ENCODE results near the gene FBXO24.
A peak's percentile ranks its signal among the peaks of the same experiment; 100 is the strongest.

FBXO24 gene

DNA sequence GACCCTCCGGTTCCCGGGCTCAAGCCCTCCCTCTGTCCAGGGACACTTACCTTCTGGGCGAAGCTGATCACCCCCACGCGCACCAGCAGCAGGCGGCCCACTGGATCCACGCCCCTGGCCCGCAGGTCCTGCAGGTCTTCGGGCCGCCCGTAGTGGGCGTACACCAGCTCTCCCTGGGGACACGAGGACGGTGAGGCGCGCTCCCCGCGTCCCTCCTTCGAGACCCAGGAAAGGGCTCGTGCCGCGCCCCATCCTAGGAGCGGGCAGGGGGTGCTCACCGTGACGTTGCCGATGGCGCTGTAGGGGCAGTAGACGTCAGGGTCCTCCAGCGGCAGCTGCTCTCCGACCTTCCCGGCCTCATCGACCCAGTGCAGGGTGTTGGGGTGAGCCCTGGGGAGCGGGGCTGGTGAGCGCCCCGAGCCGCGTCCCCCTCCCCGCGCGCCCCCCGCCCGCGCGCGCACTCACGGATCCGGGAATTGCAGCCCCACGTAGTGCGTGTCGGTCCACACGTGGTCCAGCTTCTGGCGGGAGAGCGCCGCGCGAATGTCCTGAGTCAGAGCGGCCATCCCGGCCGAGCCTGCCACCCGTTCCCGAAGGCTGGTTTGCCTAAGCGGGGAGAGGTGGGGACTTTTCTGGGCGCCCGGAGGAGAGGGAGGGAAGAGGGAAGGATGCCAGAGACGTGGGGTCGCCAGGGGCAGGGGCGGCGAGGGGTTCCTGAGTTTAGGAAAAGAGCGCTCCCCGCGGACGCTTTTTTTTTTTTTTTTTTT is 47.0 kb downstream of the FBXO24 start:
- Histone ChIP-seq H3K9ac (ENCODE audit: low read length) (peak overlapping the region; percentile 87), H3K9me3 (ENCODE audit: low read length) (no peaks in the 10 kb centered on the region), H3K36me3 (ENCODE audit: insufficient read depth, low read length) (no peaks in the 10 kb centered on the region), H3K27me3 (ENCODE audit: insufficient read depth, low read length) (no peaks in the 10 kb centered on the region), H4K20me1 (ENCODE audit: insufficient read depth, low read length) (no peaks in the 10 kb centered on the region), H3K4me2 (ENCODE audit: low read length) (peak overlapping the region; percentile 86), H3K4me1 (ENCODE audit: insufficient read depth, low read length, severe bottlenecking) (peaks cover 23% of the 10 kb centered on the region), H3K4me3 (ENCODE audit: low read depth, low read length, poor library complexity, severe bottlenecking) (peak overlapping the region; percentile 67), H2AFZ (ENCODE audit: low read length) (peak overlapping the region; percentile 25; the same call in 1 of the 2 replicates), H3K27ac (ENCODE audit: low read depth, low read length, poor library complexity, severe bottlenecking) (no peak overlapping the region), H3K9me2 (ENCODE audit: low read depth, low read length) (no peaks in the 10 kb centered on the region), H3F3A (ENCODE audit: insufficient read depth, low read length) (no peaks in the 10 kb centered on the region), H3K79me2 (ENCODE audit: insufficient read depth, low read length) (no peaks in the 10 kb centered on the region)
- no peak for TF ChIP-seq EZH2 (IDR thresholded peaks at IDR 0.05; ENCODE audit: borderline replicate concordance, low read length)
- TF ChIP-seq, protein P1, sequence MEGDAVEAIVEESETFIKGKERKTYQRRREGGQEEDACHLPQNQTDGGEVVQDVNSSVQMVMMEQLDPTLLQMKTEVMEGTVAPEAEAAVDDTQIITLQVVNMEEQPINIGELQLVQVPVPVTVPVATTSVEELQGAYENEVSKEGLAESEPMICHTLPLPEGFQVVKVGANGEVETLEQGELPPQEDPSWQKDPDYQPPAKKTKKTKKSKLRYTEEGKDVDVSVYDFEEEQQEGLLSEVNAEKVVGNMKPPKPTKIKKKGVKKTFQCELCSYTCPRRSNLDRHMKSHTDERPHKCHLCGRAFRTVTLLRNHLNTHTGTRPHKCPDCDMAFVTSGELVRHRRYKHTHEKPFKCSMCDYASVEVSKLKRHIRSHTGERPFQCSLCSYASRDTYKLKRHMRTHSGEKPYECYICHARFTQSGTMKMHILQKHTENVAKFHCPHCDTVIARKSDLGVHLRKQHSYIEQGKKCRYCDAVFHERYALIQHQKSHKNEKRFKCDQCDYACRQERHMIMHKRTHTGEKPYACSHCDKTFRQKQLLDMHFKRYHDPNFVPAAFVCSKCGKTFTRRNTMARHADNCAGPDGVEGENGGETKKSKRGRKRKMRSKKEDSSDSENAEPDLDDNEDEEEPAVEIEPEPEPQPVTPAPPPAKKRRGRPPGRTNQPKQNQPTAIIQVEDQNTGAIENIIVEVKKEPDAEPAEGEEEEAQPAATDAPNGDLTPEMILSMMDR (IDR thresholded peaks at IDR 0.05; ENCODE audit: low read length), result peak; percentile 62

DNA sequence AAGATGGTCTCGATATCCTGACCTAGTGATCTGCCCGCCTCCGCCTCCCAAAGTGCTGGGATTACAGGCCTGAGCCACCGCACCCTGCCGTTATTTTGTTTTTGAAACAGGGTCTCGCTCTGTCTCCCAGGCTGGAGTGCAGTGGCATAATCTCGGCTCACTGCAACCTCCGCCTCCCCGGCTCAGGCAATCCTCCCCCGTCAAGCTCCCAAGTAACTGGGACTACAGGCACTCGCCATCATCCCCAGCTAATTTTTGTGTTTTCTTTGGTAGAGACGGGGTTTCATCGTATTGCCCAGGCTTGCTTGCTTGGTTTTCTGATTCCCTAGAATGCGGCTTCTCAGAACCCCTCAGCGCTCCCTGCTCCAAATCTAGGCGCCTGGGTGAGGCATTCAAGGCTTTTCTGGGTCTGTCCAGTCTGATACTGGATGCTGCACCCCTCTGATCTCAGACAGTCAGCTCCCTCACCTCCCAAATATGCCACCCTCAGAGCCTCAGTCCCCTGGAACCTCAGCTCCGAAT is 53.9 kb downstream of the FBXO24 start:
- H3K4me3 ChIP-seq (ENCODE audit: low read depth, low read length, poor library complexity, severe bottlenecking), result no peak overlapping the region
- no peaks in the 10 kb centered on the region for H4K20me1 ChIP-seq (ENCODE audit: insufficient read depth, low read length)
- H3K4me2 ChIP-seq (ENCODE audit: low read length), result no peak overlapping the region
- no peaks in the 10 kb centered on the region for H3F3A ChIP-seq (ENCODE audit: insufficient read depth, low read length)
- no peaks in the 10 kb centered on the region for H3K79me2 ChIP-seq (ENCODE audit: insufficient read depth, low read length)
- H3K27me3 ChIP-seq (ENCODE audit: insufficient read depth, low read length), result no peaks in the 10 kb centered on the region
- H2AFZ ChIP-seq (ENCODE audit: low read length), result no peak overlapping the region
- H3K9ac ChIP-seq (ENCODE audit: low read length), result no peak overlapping the region
- H3K4me1 ChIP-seq (ENCODE audit: insufficient read depth, low read length, severe bottlenecking), result peaks cover 10% of the 10 kb centered on the region
- no peak for TF ChIP-seq EZH2 (IDR thresholded peaks at IDR 0.05; ENCODE audit: borderline replicate concordance, low read length)
- TF ChIP-seq, protein P1 (IDR thresholded peaks at IDR 0.05; ENCODE audit: low read length), result no peak
- no peaks in the 10 kb centered on the region for H3K9me2 ChIP-seq (ENCODE audit: low read depth, low read length)
- H3K36me3 ChIP-seq (ENCODE audit: insufficient read depth, low read length), result no peaks in the 10 kb centered on the region
- no peak overlapping the region for H3K27ac ChIP-seq (ENCODE audit: low read depth, low read length, poor library complexity, severe bottlenecking)
- H3K9me3 ChIP-seq (ENCODE audit: low read length), result no peaks in the 10 kb centered on the region

DNA sequence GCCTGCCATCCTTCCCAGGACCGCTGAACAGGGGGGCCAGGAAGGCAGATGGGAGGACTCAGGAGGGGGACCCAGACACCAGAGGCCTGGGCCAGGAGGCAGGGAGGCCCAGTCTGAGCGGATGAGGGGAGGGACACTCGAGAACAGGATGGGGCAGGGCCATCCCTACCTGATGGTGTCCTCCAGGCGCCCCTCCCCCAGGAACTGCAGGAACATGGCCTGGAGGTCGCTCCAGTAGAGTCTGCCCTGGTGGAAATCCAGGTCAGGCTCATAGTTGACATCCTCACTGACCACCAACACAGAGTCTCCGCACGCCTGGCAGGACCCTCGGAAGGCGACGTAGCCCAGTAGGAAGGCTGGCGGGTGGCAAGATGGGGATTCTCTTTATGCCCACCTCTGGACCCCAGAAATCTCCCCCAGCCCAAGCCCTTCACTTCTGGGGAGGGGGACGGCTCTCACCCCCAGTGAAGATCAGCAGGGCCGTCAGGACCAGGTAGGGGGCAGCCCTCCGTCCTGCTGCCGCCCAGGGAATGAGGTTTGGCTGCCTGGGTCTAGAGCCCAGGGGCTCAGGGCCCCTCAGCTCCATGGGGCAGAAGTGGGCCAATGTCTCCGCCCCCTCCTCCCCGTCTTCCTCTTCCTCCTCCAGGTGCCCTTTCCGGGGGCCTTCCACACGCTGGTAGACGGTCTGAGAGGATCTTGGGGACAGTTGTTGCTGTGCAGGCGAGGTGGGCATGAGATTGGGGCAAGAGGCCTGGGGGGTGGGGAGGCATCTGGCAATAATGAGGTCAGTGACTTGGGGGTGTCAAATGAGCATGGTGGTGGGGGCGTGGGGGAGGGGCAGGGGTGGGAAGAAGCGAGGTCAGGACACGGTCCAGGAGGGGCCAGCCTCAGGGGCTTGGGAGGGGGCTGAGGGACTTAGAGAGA is 54.7 kb downstream of the FBXO24 start:
- H3K9ac ChIP-seq (ENCODE audit: low read length), result no peak overlapping the region
- H3K27ac ChIP-seq (ENCODE audit: low read depth, low read length, poor library complexity, severe bottlenecking), result no peak overlapping the region
- H4K20me1 ChIP-seq (ENCODE audit: insufficient read depth, low read length), result no peaks in the 10 kb centered on the region
- H2AFZ ChIP-seq (ENCODE audit: low read length), result no peak overlapping the region
- TF ChIP-seq, protein P1 (IDR thresholded peaks at IDR 0.05; ENCODE audit: low read length), result no peak
- H3K4me3 ChIP-seq (ENCODE audit: low read depth, low read length, poor library complexity, severe bottlenecking), result no peak overlapping the region
- H3F3A ChIP-seq (ENCODE audit: insufficient read depth, low read length), result no peaks in the 10 kb centered on the region
- H3K36me3 ChIP-seq (ENCODE audit: insufficient read depth, low read length), result no peaks in the 10 kb centered on the region
- H3K9me2 ChIP-seq (ENCODE audit: low read depth, low read length), result no peaks in the 10 kb centered on the region
- H3K9me3 ChIP-seq (ENCODE audit: low read length), result no peaks in the 10 kb centered on the region
- no peaks in the 10 kb centered on the region for H3K79me2 ChIP-seq (ENCODE audit: insufficient read depth, low read length)
- no peak overlapping the region for H3K4me2 ChIP-seq (ENCODE audit: low read length)
- peaks cover 10% of the 10 kb centered on the region for H3K4me1 ChIP-seq (ENCODE audit: insufficient read depth, low read length, severe bottlenecking)
- H3K27me3 ChIP-seq (ENCODE audit: insufficient read depth, low read length), result 0 out of 2 replicates have a peak, but pooled peaks cover under 1% of the 10 kb centered on the region

Measured in OCI-LY1 (cell line).